ENCODE results near the gene UBE2B.
"Not testable (repeated sequence)": the region's sequence is repeated elsewhere in the genome, so short reads cannot be mapped to it uniquely, and the experiment has no call there.

Gene UBE2B

DNA sequence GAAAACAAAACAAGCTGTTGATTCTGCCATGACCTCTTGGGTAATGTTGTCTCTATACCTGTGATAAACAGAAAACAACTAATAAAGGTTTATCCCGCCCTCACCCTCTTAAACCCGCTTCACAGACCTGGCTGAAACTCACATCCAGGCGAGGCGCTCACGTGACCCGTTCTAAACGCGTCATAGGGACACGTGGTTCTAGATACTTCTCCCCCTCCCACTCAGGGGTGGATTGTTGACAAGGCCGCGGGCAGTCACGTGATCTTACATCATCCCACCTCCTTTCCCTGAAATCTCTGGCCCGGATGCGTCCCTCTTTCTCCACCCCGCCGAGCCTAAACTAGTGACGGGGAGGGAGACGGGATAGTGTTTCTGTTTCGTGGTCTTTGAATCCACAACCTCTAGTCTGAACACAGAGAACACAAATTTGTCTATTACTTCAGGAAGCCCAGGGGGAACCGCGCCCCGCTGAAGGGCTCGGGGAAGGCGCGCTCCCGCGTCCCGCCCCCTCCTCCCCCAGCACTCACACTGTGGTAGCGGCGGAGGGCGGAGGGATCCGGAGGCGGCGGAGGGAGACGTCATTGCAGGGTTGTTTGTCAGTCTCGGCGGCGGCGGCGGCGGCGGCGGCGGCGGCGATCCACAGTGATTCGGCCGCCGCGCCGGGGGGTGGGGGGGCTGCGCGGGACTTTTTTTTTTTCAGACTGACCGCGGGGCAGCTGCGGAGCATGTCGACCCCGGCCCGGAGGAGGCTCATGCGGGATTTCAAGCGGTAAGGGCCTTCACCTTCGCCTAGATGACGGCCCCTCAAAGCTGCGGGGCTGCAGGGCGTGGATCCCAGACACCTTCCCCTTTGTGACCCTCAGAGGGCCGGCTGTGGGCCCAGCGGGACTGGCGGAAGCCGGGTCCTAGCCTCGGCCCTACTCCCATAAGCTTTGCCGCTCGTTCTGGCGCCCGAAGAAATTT is at the start of gene UBE2B:
UBE2B (plus strand) TSS at position 699 of the 963 bp plus-strand sequence; CDS start at position 726, 27 bp downstream.
- peak; percentile 98 for DNase-seq

DNA sequence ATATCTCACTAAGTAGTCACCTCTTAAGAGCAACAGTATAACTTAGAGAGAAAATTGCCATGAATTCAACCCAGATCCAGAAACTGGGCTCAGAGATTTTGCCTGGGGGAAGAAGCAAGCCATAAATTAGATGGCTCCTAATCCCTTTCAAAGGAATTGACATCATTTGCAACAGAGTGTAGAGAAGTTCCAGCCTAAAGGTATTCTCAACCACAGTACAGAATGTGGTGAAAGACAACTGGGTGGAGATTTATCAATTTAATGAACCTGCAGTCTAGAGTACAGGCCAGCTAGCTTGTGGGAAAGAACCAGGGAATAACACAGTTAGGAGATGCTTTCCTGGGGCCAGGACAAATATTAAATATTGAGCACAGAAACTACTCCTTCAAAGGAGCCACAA is 44.0 kb upstream of the UBE2B start:
- DNase-seq, result no peak

DNA sequence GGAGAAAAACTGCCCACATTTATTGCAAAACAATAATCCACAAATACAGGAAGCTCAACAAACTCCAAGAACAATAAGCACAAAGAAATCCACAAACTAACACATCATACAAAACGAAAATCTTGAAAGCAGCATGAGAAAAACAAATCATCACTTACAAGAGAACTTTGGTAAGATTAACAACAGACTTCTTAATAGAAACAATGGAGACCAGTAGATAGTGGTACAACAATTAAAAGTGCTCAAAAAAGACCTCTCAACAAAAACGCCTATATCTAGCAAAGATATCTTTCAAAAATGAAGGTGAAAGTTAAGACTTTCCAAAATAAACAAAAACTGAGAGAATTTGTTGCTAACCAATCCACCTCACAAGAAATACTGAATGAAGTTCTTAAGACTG is 42.8 kb upstream of the UBE2B start:
- DNase-seq, result no peak

DNA sequence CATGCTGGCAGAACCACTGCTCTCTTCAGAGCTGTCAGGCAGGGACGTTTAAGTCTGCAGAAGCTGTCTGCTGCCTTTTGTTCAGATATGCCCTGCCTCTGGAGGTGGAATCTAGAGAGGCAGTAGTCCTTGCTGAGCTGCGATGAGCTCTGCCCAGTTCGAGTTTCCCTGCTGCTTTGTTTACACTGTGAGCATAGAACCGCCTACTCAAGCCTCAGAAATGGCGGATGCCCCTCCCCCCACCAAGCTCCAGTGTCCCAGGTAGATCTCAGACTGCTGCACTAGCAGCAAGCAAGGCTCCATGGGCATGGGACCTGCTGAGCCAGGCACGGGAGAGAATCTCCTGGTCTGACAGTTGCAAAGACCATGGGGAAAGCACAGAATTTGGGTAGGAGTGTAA is 34.5 kb upstream of the UBE2B start:
- not testable (repeated sequence) for DNase-seq

DNA sequence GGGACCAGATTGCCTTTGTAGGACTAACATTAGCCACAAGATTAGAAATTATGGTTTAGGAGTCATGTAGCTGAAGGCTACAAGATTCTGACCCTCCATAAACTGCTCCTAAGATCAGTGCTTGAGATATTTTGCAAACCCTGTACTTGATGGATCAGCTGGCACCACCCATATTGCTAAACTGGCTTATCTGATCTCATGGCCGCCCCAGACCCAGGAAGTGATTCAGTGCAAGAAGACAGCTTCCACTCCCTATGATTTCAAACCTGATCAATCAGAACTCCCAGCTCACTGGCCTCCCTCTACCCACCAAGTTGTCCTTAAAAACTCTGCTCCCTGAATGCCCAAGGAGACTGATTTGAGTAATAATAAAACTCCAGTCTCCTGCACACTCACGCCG is 27.9 kb upstream of the UBE2B start:
- not testable (repeated sequence) for DNase-seq

DNA sequence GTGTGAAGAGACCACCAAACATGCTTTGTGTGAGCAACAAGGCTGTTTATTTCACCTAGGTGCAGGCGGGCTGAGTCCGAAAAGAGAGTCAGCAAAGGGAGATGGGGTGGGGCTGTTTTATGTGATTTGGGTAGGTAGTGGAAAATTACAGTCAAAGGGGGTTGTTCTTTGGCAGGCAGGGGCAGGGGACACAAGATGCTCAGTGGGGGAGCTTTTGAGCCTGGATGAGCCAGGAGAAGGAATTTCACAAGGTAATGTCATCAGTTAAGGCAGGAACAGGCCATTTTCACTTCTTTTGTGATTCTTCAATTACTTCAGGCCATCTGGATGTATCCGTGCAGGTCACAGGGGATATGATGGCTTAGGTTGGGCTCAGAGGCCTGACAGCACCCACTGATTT is 25.9 kb upstream of the UBE2B start:
- DNase-seq, result not testable (repeated sequence)

DNA sequence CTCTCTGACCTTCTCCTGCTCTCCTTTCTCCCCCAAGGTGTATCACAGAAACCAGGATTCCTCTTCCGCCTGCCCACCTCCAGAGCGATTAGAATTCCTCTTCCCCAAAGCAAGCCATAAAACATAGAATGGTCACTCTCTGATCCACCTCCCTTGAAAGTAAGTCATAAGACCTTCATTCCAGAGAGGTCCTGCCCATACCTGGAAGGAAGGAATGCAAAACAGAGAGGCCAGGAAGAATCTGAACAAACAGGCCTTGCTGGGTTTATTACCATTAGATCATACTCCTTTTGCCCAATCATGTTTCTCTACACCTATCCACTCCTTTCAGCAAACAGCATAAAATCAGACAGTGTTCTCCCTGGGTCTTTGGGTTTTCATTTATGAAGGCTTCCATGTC is 25.4 kb upstream of the UBE2B start:
- DNase-seq, result no peak

DNA sequence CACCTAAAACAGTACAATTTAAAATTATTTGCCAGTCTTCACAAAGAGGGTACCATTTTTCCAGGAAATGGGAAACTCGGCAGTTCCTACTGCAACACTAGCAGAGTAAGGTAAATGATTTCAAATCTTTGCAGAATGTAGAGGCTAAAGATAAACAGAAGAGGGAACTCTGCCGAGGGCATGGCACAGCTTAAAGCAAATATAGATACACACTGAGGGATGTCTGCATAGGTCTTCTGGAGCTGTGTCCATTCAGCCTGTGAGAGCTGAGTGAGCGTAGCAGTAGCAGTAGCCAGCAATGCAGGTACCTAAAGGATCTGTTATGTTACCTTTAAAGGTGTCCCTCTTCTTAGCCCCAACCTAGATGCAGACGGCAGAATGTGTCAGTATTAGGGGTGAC is 21.9 kb upstream of the UBE2B start:
- DNase-seq, result no peak

DNA sequence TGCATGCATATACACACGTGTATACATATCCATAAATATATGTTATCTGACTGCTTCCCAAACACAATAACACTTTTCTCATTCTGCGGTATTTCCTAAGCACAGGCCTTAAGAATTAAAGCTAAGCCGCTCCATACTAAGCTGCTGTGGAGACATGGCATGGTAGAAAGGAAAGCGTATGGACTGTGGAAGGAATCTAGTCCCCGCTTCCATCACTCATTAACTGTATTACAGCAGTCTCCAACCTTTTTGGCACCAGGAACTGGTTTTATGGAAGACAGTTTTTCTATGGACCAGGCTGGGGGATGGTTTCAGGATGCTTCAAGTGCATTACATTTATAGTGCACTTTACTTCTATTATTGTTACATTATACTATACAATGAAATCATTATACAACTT is 15.7 kb upstream of the UBE2B start:
- no peak for DNase-seq

DNA sequence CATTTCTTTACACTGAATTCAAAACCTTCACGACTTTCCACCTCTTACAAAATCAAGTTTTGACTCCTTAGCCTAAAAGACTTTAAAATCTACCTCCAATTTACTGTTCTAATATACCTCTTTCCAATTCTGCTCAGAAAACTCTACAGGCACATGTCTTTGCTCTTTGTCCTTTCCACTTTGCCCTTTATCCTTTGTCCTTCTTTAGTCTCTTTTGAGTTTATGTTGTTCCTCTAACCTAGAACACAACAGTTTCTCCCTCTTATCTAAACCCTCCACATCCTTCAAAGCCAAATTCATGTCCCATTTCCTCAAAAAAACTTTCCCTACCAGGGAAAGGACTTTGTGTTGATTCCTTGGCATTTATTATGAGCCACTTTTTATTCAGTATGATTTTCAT is 5.8 kb upstream of the UBE2B start:
- no peak for DNase-seq

DNA sequence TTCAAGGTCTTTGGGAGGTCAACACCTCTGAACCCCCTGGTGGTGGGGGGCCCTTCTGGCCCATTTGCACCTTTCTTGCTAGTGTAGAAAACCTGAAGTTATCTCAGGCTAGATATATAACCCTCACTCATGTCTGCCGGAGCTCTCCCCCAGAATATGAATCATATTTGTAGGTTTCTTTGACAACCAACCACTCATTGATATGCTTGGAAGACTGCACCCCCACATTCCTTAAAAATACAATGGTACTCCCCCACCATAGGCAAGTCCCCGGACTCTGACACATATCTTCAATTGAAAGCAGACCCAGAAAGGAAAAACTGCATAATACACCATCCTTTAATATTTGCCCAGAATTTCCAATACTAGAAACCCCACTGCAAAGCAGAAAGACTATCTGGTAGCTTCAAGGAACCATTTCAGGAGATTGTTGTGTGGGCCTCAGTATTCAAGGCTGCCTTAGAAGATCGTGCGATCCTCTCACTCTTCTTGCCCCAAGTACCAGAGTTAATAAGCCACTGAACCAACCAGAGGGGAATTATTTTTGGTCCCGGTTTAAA is 978 bp upstream of the UBE2B start:
- no peak for DNase-seq

DNA sequence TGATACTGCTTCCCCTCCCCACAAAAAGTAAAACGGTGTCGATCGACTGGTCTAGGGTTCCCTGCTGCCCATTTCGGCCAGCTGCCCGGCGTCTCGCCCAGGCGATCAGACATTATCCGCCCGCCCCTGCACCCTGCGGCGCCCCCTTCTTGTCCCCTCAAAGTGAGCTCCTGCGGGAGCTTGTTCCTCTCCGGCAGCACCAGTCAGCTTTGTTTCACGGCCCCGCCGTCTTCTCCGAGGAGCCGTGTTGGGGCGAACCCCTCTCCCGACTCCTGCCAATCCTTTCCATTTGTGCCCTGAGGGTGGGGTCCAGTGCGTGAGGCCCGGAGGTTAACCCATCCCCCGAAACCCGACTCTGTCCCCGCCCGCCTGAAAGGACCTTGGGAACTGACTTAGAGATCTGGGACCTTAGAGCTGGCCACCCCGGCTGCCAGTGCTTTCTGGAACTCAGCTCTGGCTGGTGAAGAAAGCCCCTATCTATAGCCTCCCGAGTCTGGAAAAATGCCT is 518 bp downstream of the UBE2B start:
- peak; percentile 33 for DNase-seq

DNA sequence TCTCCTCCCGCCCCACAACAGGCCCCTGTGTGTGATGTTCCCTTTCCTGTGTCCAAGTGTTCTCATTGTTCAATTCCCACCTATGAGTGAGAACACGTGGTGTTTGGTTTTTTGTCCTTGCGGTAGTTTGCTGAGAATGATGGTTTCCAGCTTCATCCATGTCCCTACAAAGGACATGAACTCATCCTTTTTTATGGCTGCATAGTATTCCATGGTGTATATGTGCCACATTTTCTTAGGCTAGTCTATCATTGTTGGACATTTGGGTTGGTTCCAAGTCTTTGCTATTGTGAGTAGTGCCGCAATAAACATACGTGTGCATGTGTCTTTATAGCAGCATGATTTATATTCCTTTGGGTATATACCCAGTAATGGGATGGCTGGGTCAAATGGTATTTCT is 2.3 kb downstream of the UBE2B start:
- not testable (repeated sequence) for DNase-seq

DNA sequence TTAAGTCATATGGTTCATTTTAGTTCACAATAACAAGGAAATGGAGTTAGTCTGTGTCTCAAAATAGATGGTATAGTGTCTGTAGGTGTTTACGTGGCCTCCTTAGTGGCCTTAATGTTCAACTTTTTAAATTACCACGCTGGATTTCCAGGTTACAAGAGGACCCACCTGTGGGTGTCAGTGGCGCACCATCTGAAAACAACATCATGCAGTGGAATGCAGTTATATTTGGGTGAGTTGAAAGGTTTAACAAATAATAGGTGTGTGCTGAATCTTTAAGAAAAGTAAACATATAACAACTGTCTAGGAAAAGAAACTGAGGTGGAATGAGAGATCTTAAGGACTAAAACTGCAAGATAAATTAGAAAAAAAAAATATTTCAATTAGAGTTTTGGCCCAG is 2.9 kb downstream of the UBE2B start:
- no peak for DNase-seq

DNA sequence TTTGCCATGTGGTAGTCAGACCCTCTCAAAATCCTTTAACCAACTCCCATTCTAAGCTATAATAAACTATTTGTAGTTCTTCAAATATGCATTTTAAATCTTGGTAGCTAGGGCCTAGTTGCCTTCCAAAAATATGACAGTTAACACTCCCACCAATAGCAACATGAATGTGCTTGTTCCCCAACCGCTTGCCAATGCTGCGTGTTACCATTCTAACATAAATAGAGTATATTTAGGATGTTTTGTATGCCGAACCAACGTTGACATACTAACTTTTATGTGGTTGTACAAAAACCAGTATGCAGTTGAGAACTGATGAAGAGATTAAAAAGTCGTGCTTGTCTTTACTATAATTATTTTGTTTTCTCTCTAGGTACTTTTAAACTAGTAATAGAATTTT is 9.0 kb downstream of the UBE2B start:
- no peak for DNase-seq

DNA sequence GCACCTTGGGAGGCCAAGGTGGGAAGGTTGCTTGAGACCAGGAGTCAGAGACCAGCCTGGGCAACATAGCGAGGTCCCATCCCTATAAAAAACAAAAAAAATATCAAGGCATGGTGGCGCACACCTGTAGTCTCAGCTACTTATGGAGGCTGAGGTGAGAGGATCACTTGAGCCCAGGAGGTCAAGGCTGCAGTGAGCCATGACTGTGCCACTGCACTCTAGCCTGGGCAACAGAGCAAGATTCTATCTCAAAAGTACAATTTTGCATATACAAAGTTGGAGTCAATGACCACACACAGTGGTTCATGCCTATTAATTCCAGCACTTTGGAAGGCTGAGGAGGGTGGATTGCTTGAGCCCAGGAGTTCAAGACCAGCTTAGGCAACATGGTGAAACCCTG is 10.8 kb downstream of the UBE2B start:
- DNase-seq, result not testable (repeated sequence)

DNA sequence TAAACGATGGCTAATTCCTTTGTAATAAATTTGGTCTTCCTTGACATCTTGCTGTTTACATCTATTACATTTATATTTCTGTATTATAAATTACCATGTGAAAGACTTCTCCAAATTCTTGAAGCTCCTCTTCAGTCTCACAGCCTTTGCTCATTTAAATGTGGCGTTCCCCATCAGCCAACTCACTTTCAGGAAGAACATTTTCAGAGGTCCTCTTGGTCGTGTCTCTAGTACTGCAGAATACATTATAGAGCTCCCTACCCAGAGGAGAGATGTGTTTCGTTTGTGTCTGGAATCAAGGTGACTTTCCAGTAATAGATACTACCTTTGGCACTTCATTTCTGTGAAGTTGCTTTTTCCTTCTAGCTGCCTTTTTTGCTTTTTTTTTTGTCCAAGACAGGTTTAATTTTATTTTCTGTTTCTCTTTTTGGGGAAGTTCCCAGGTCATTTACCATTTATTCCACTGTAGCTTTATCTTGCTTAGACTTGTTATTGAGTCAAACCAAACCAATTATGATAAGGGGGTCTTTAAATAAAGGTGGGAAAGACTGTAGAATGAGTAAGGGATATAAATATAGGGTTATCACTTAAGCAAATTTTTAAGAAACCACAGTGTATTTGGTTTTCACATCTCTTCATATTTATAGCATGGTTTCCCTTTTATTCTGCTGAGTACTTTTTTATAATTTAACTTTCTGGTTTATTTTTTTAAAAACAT is 12.8 kb downstream of the UBE2B start:
- DNase-seq, result no peak

DNA sequence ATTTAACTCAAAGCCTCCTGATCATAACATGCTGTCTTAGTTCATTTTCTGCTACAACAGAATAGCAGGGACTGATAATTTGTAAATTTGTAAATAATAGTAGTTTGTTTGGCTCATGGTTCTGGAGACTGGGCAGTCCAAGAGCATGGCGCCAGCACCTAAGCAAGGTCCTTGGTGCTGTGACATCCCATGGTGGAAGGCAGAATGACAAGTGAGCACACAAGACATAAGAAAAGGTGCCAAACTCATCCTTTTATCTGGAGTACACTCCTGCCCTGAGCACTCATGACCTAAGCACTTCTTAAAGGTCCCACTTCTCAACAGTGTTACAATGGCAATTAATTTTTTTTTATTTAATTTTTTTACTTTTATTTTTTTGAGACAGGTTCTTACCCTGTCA is 16.1 kb downstream of the UBE2B start:
- DNase-seq, result no peak

DNA sequence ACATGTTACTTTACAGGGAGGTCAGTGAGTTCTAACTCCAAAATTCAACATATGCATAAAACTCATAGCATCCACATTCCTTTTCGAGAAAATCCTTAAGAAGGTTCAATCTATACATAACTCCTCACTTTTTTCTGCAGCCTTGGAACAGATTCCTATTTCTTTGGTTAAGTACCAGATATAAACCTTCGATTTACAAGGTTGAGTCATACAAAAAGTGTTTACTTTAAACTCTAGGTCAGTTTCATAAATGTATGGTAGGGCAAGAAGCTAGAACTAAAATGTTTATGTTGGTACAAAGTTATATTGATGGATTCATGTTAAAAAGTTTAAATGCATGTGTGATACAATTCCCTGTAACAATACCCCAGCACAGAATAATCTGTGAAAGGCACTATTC is 20.9 kb downstream of the UBE2B start:
- DNase-seq, result no peak

DNA sequence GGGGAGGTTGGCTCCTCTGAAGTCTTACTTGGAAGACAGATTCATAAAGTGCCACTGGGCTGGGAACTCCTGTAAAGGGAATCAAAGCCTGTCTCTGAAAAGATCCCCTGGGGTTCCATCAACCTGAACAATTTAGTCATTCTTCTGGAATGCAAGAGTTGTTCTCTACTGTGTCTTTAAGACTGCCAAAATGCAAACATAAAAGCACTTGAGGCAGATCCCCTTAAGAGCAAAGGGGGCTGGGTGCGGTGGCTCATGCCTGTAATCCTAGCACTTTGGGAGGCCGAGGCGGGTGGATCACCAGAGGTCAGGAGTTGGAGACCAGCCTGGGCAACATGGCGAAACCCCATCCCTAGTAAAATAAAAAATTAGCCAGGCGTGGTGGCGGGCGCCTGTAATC is 23.6 kb downstream of the UBE2B start:
- no peak for DNase-seq

DNA sequence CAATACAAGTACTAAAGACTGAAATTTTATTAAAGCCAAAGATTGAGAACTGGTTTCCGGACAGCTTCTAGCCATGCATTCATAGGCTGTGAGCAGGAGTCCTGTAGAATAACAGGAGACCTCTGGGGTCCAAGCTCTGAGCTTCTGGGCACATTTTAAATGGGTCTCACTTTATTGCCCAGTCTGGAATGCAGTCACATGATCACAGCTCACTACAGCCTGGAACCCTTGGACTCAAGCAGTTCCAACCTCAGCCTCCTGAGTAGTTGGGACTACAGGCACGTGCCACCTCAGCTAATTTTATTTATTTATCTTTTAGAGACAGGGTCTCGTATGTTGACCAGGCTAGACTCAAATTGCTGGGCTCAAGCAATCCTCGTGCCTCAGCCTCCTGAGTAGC is 24.9 kb downstream of the UBE2B start:
- DNase-seq, result no peak

DNA sequence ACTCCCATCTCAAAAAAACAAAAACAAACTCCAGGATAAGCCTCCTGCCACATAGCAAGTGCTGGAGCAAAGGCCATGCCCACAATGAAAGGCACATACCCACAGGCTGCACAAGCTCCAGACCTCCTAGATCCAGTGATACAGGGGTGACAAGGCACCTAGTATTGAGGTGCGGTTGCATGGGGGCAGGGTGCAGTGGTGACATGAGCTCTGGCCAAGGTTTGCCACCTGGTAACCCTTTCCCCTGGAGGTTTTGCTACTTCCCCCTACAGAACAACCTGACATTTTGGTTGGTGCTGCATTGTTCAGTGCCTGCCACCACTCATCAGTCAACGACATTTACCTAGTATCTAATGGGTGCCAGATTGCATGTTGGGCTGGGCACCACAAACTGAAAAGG is 25.8 kb downstream of the UBE2B start:
- no peak for DNase-seq

DNA sequence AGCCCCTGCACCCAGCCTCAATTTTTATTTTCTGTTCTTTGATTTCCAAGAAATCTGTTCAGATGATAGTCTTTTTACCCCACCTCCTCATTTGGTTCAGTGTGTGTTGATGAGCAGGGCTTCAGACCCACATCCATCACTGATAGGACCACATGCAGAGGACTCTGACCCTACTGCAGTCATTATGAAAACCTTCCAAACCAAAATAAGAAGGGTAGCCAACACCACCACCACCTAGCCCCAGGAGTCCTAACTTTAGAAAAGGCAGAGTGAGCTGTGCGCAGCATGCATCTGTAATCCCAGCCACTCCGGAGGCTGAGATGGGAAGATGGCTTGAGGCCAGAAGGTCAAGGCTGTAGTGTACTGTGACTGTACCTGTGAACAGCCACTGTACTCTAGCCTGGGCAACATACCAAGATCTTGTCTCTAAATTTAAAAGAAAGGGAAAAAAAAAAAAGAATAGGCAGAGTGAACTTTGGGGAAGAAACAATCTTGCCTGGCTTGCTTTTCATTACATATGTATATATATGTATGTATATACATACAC is 27.3 kb downstream of the UBE2B start:
- DNase-seq, result no peak

Measured in CD4-positive, alpha-beta T cell treated with Interleukin-15 for 1 hour (primary cell).